Glutamatergic neuron (in vitro differentiated cells): ENCODE results near the gene PTDSS2. TPM values are rescaled to one million over a fixed set of nuclear protein-coding genes. Genes with fewer than 3 reads are reported as not detected.
A peak's percentile ranks its signal among the peaks of the same experiment; 100 is the strongest.

Experiments used
- DNase-seq: peaks from one replicate; pipeline ENCODE4 v3.0.0; 2022
- H3K27ac Mint-ChIP-seq: one replicate; pipeline ENCODE4 v1.8.0; 2020; ENCODE audit warnings: mild to moderate bottlenecking, mixed read lengths, inconsistent platforms; ENCODE audit not compliant: unreplicated experiment
- H3K27me3 Mint-ChIP-seq: one replicate; pipeline ENCODE4 v1.8.0; 2020; ENCODE audit warnings: mild to moderate bottlenecking, moderate library complexity, mixed read lengths, inconsistent platforms; ENCODE audit not compliant: unreplicated experiment
- H3K36me3 Mint-ChIP-seq: one replicate; pipeline ENCODE4 v1.8.0; 2020; ENCODE audit warnings: mild to moderate bottlenecking, mixed read lengths, inconsistent platforms; ENCODE audit not compliant: unreplicated experiment
- H3K4me1 Mint-ChIP-seq: one replicate; pipeline ENCODE4 v1.8.0; 2020; ENCODE audit warnings: mild to moderate bottlenecking, low read depth, mixed read lengths, inconsistent platforms; ENCODE audit not compliant: unreplicated experiment
- H3K4me3 Mint-ChIP-seq: one replicate; pipeline ENCODE4 v1.8.0; 2020; ENCODE audit warnings: mild to moderate bottlenecking, mixed read lengths, inconsistent platforms; ENCODE audit not compliant: unreplicated experiment
- H3K9me3 Mint-ChIP-seq: one replicate; pipeline ENCODE4 v1.8.0; 2020; ENCODE audit warnings: mild to moderate bottlenecking, moderate library complexity, mixed read lengths, inconsistent platforms; ENCODE audit not compliant: unreplicated experiment
- total RNA-seq: library from RNA; stranded (reverse); fragmentation: NEBNext Ultra II Directional; extraction: Animal tissue kit (Norgen Biotek cat#: 25700); gene quantifications from one replicate; pipeline ENCODE4 v1.2.1, GENCODE V29; 2021; ENCODE audit not compliant: unreplicated experiment
- TF ChIP-seq, protein P1 (sequence below): fragments of 200-600 bp; sonication (generic); IDR thresholded peaks from one replicate; pipeline ENCODE4 v1.5.0; 2021; ENCODE audit not compliant: partially characterized antibody, unreplicated experiment

PTDSS2 gene
- total RNA-seq, 1 donor from 2014 or later = 123 TPM

GRCh38 chr11:454043-454442 is 4.0 kb downstream of the PTDSS2 start:
- H3K36me3 Mint-ChIP-seq = no peaks in the 10 kb centered on the region
- peaks cover 32% of the 10 kb centered on the region for H3K4me1 Mint-ChIP-seq
- peak overlapping the region; percentile 54 for H3K4me3 Mint-ChIP-seq
- H3K9me3 Mint-ChIP-seq = peaks cover 8% of the 10 kb centered on the region
- no peak for DNase-seq
- peaks cover 12% of the 10 kb centered on the region for H3K27me3 Mint-ChIP-seq
- no peak overlapping the region for H3K27ac Mint-ChIP-seq
- TF ChIP-seq, protein P1, sequence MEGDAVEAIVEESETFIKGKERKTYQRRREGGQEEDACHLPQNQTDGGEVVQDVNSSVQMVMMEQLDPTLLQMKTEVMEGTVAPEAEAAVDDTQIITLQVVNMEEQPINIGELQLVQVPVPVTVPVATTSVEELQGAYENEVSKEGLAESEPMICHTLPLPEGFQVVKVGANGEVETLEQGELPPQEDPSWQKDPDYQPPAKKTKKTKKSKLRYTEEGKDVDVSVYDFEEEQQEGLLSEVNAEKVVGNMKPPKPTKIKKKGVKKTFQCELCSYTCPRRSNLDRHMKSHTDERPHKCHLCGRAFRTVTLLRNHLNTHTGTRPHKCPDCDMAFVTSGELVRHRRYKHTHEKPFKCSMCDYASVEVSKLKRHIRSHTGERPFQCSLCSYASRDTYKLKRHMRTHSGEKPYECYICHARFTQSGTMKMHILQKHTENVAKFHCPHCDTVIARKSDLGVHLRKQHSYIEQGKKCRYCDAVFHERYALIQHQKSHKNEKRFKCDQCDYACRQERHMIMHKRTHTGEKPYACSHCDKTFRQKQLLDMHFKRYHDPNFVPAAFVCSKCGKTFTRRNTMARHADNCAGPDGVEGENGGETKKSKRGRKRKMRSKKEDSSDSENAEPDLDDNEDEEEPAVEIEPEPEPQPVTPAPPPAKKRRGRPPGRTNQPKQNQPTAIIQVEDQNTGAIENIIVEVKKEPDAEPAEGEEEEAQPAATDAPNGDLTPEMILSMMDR = no peak

GRCh38 chr11:454801-455565 is 4.9 kb downstream of the PTDSS2 start:
- H3K27ac Mint-ChIP-seq = peak overlapping the region; percentile 43
- H3K9me3 Mint-ChIP-seq = peaks cover 8% of the 10 kb centered on the region
- DNase-seq = no peak
- no peaks in the 10 kb centered on the region for H3K36me3 Mint-ChIP-seq
- peaks cover 36% of the 10 kb centered on the region for H3K4me1 Mint-ChIP-seq
- TF ChIP-seq, protein P1 = no peak
- H3K27me3 Mint-ChIP-seq = peaks cover 12% of the 10 kb centered on the region
- peak overlapping the region; percentile 63 for H3K4me3 Mint-ChIP-seq

- Mint-ChIP-seq H3K27me3 (peaks cover 14% of the 10 kb centered on the region), H3K4me3 (peak overlapping the region; percentile 74), H3K4me1 (peaks cover 38% of the 10 kb centered on the region), H3K36me3 (no peaks in the 10 kb centered on the region), H3K9me3 (peaks cover 8% of the 10 kb centered on the region), H3K27ac (peak overlapping the region; percentile 57)
- DNase-seq = no peak
- TF ChIP-seq, protein P1 = no peak
Observed at GRCh38 chr11:455566-456147, 5.6 kb downstream of the PTDSS2 start.

DNA sequence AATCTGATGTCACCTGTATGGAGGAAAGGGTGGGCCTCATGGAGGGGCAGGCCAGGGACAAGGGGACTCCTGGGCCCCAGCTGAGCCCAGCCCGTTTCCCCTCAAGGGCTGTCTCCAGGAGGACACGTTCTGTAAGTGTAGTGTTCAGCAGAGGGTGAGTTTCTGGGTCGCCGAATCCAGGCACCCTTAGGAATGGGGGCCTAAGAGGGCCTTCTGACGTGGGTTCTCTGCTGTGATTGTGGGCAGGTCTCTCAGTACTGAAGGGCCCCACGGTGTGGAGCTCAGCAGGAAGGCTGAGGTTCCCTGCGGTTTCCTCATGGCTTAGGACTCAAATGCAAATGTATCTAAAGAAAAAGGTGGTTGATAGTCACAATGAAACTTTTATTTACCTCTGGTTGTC is 6.5 kb downstream of the PTDSS2 start:
- H3K9me3 Mint-ChIP-seq = peaks cover 5% of the 10 kb centered on the region
- H3K4me3 Mint-ChIP-seq = peak overlapping the region; percentile 36
- TF ChIP-seq, protein P1 = no peak
- H3K27ac Mint-ChIP-seq = no peak overlapping the region
- H3K4me1 Mint-ChIP-seq = peaks cover 36% of the 10 kb centered on the region
- H3K27me3 Mint-ChIP-seq = peaks cover 9% of the 10 kb centered on the region
- no peak for DNase-seq
- no peaks in the 10 kb centered on the region for H3K36me3 Mint-ChIP-seq

DNA sequence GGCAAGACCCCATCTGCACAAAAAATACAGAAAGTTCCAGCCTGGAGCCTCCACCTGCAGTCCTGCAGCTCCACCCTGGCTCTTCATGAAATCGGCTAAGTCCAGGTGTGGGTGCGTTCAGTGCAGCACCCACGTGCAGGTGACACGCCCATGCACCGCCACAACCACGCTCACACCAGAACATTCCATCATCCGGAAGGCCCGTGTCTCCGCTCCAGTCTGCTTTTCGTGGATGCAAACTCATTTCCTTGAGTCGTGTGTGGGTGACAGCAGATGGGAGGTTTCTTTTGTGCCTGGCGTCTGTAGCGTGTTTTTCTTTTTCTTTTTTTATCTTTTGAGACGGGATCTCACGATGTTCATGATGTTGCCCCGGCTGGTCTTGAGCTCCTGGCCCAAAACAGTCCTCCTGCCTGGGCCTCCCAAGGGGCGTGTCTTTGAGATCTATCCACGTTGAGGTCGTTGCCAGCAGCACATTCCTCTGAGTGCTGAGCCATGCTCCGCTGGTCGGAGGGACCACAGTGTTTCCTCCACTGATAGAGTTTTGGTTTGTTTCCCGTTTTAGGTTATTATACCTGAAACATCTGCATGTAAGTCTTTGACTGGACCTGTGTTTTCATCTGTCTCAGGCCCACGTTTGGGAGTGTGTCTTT is 7.2 kb downstream of the PTDSS2 start:
- TF ChIP-seq, protein P1 = no peak
- DNase-seq = no peak
- peak overlapping the region; percentile 77 for H3K27ac Mint-ChIP-seq
- peak overlapping the region; percentile 34 for H3K4me3 Mint-ChIP-seq
- no peaks in the 10 kb centered on the region for H3K36me3 Mint-ChIP-seq
- H3K4me1 Mint-ChIP-seq = peaks cover 35% of the 10 kb centered on the region
- peaks cover 5% of the 10 kb centered on the region for H3K9me3 Mint-ChIP-seq
- H3K27me3 Mint-ChIP-seq = peaks cover 9% of the 10 kb centered on the region
